Measurements from ENCODE around the gene MOG.

The MOG gene

DNA sequence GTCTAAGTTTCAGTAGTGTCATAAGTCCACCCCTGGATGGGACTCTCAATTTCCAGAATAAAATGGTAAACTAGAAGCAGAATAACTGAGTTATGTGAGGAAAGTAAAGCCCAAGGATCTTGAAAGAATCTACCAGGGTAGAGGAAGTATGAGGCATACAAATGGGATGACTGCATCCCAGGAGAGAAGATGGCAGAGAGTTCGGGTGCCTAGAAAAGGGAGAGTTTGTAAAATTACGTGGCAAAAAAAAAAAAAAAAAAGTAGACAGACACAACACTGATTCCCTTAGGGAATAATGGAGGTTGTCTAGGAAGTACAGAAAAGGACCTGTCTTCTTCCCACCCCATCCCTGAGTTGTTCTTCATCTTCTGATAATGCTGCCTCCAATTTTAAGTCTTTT lies 27.3 kb upstream of the MOG start:
- in situ Hi-C loops (cut with MboI; ENCODE audit: low pct_unique_long_range_greater_than_20kb, low sequenced_read_pairs, unreplicated experiment), result no loop called here
- TF ChIP-seq, protein P1, sequence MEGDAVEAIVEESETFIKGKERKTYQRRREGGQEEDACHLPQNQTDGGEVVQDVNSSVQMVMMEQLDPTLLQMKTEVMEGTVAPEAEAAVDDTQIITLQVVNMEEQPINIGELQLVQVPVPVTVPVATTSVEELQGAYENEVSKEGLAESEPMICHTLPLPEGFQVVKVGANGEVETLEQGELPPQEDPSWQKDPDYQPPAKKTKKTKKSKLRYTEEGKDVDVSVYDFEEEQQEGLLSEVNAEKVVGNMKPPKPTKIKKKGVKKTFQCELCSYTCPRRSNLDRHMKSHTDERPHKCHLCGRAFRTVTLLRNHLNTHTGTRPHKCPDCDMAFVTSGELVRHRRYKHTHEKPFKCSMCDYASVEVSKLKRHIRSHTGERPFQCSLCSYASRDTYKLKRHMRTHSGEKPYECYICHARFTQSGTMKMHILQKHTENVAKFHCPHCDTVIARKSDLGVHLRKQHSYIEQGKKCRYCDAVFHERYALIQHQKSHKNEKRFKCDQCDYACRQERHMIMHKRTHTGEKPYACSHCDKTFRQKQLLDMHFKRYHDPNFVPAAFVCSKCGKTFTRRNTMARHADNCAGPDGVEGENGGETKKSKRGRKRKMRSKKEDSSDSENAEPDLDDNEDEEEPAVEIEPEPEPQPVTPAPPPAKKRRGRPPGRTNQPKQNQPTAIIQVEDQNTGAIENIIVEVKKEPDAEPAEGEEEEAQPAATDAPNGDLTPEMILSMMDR (IDR thresholded peaks at IDR 0.05; ENCODE audit: extremely low read depth, insufficient read depth, missing control alignments), result no peak
- DNase-seq (ENCODE audit: low spot score), result no peak

DNA sequence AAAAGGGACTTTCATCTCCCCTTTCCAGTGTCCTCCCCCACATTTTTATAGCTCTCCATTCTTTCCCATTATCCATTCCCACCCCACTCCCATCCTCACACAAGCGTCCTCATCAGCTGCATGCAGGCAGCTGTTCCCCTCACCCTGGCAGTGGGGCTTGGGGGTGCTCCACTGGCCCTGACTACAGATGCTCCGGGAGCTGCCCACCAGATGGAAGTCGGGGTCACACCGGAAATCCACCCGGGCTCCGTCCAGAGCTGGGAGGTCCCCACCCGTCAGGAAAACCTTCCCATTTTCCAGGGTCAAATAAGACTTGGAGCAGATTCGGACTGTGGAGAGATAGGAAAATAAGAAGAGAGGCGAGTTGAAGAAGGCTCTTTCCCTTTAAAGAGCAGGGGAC lies 26.6 kb upstream of the MOG start:
- in situ Hi-C loops (cut with MboI; ENCODE audit: low pct_unique_long_range_greater_than_20kb, low sequenced_read_pairs, unreplicated experiment), result no loop called here
- TF ChIP-seq, protein P1 (IDR thresholded peaks at IDR 0.05; ENCODE audit: extremely low read depth, insufficient read depth, missing control alignments), result no peak
- no peak for DNase-seq (ENCODE audit: low spot score)

DNA sequence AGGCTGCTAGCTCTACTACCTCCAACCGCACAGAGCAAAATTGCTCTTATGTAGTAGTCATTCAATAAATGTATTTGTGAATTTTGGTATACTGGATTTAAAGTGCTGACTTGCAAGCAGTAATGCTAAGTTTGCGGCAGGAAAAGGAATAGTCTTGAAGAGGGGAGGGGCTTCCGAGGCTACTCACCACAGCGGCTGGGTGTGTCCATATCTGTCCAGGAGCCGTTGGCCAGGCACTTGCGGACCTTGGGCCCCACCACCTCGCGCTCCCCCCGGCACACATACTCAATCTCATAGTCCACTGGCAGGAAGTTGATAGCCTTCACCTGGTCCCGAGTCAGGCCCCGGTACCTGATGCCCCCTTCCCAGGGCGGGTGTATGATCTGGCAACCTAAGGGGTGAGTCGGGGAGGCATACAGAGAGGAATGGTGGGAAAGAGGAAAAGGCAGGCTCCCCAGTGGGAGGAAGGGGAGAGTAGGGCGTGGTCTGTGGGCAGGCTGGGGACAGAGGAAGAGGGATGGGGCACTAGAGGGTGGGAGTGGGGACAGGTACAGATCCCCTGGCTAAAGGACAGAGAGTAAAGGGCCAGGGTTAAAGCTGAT lies 25.6 kb upstream of the MOG start:
- no peak for DNase-seq (ENCODE audit: low spot score)
- TF ChIP-seq, protein P1 (IDR thresholded peaks at IDR 0.05; ENCODE audit: extremely low read depth, insufficient read depth, missing control alignments), result no peak
- in situ Hi-C loops (cut with MboI; ENCODE audit: low pct_unique_long_range_greater_than_20kb, low sequenced_read_pairs, unreplicated experiment), result no loop called here

DNA sequence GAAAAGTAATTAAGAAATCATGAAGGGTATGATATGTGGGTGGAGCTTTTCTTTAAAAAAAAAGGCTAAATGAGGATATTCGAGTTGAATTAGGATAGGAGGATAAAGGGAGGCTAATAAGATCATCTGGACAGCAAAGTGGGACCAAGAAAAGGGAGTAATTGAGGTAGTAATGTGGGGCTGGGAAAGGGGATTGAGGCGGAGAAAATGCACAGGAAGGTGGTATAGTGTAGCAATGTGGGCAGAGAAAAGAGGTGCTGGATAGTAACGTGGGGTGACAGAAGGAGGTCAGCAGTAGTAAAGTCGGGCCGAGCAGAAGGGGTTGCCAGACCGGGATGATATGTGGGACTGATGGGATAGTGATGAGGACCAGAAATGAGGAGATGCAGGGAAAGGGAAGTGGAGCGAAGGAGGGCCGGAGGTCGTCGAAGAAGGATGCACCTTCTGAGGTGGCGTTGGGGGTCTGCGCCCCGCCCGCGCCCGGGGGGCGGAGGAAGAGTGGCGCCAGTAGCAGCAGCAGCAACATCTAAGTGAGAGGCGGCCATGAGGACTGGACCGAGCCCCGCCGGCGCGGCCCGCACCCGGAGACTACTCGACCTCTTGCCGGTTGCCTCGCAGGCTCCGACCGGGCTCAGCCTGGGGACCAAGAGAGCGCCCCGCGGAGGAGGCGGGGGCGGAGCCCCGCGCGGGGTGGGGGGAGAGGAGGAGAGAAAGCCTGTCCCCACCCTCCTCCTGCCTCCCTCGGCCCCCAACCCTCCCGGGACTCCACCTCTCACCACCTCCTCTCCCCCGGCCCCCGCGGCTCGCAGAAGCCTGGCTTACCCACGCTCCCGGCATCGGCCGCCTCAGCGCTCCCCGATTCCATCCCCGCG lies 24.8 kb upstream of the MOG start:
- in situ Hi-C loops (cut with MboI; ENCODE audit: low pct_unique_long_range_greater_than_20kb, low sequenced_read_pairs, unreplicated experiment), result no loop called here
- TF ChIP-seq, protein P1 (IDR thresholded peaks at IDR 0.05; ENCODE audit: extremely low read depth, insufficient read depth, missing control alignments), result no peak
- DNase-seq (ENCODE audit: low spot score), result peak; percentile 67

DNA sequence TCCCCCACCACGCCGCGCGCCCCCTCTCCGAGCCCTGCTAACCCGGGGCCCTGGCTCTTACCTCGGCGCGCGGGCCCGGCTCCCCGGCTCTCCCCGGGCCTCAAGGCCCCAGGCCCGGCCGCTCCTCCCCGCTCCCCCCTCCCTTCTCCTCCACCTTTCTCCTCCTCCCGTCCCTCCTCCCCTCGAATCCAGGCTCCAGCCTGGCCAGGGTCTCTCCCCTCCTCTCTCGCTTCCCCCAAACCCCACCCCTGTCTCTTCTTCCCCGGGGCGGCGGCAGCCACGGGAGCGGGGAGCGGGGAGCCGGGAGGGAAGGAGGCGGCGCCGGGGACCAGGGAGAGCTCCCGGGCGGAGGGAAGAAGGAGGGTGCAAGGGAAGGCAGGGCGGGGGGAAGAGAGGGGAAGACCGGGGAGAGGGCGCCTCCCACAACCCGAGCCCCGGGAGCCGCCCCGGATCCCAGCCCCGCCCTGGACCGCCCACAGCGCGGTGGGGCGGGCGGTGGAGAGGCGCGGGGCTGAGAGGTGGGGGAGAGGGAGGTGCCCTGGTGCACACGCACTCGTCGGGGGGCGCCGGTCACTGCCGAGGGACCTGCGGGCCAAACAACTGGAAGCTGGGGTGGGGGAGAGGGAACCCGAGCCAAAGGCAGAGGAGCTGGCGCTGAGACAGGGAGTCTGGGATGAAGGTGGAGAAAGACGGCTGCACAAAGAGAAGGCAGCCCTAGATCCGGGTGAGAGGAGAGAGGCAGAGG lies 23.9 kb upstream of the MOG start, which contains the start of gene GABBR1:
Gene GABBR1, minus strand, starts transcription at position 395 of the 745 bp plus-strand sequence. CDS start 798 bp downstream, outside the sequence.
- peak; percentile 94 for DNase-seq (ENCODE audit: low spot score)
- TF ChIP-seq, protein P1 (IDR thresholded peaks at IDR 0.05; ENCODE audit: extremely low read depth, insufficient read depth, missing control alignments), result no peak
- in situ Hi-C loops (cut with MboI; ENCODE audit: low pct_unique_long_range_greater_than_20kb, low sequenced_read_pairs, unreplicated experiment), result no loop called here

DNA sequence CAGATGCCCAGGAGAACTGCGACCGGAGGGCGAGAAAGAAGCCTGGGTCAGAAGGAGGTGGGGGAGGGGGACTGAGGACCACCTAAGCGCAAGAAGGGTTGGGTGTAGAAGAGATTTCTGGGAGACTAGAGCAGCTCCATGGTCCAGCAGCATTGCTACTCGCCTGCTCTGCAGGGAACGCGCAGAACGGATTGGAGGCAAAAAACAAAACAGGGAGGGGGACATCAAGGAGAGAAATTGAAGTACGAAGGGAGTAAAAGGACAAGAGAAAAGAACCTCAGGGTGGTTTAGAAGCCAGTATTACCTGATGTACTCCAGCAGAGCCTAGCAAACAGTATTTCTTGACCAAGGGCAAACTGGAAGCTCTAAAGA lies 23.4 kb upstream of the MOG start:
- in situ Hi-C loops (cut with MboI; ENCODE audit: low pct_unique_long_range_greater_than_20kb, low sequenced_read_pairs, unreplicated experiment), result no loop called here
- TF ChIP-seq, protein P1 (IDR thresholded peaks at IDR 0.05; ENCODE audit: extremely low read depth, insufficient read depth, missing control alignments), result no peak
- no peak for DNase-seq (ENCODE audit: low spot score)

All from GM13977 (cell line).